A549 (cell line): ENCODE measurements around the gene NFYC. TPM values are rescaled to one million over a fixed set of nuclear protein-coding genes. Genes with fewer than 3 reads are reported as not detected.

ENCODE experiments used
- ATAC-seq, 2 experiments: fragments of 200-7000 bp in 1 of 2; fragments of >200 bp in 1 of 2; cut with Nextera tagmentation in 1 of 2; cut with Tn5 transposase in 1 of 2; 3 replicates each; pipeline versions ENCODE4 v1.8.0 to v1.9.1; 2018 to 2020; ENCODE audit warnings: mild to moderate bottlenecking in 1 of 2, moderate library complexity in 1 of 2
- CTCF ChIA-PET: fragments of 300-600 bp; sonication (Branson Sonifier 250); formaldehyde crosslinking; extraction: SDS; loops from one replicate; lab custom pipeline; 2021; ENCODE audit warnings: antibody characterized with exemption, inconsistent platforms; lab: Yijun Ruan, JAX
- POLR2A ChIA-PET: fragments of 350-600 bp; formaldehyde crosslinking; extraction: SDS; loops from one replicate; lab custom pipeline; 2021; ENCODE audit warnings: antibody characterized with exemption, inconsistent platforms; lab: Yijun Ruan, JAX
- DNase-seq, 2 experiments: peaks; one replicate each; pipeline versions ENCODE4 v3.0.0 to v3.0.0-alpha.2; 2011 to 2016; ENCODE audit warnings: low read depth in 1 of 2, low spot score in 1 of 2
- FAIRE-seq: peaks from 2 replicates; lab custom pipeline; 2011; peaks lifted over from hg19 to GRCh38; lab: Jason Lieb, UNC
- H3K27ac ChIP-seq, 2 experiments: fragments of >200 bp; sonication (Bioruptor Twin); formaldehyde crosslinking; 3 replicates each; pipeline ENCODE4 v1.5.1; 2016 to 2017
- H3K4me1 ChIP-seq: fragments of >200 bp; sonication (Bioruptor Twin); formaldehyde crosslinking; 3 replicates; pipeline ENCODE4 v1.6.1; 2016
- H3K4me2 ChIP-seq: fragments of >200 bp; sonication (Bioruptor Twin); formaldehyde crosslinking; 3 replicates; pipeline ENCODE4 v1.6.1; 2016
- H3K4me3 ChIP-seq: fragments of >200 bp; sonication (Bioruptor Twin); formaldehyde crosslinking; 3 replicates; pipeline ENCODE4 v1.5.1; 2016
- H3K9me3 ChIP-seq: fragments of >200 bp; sonication (Bioruptor Twin); formaldehyde crosslinking; 3 replicates; pipeline ENCODE4 v1.6.1; 2016
- CHD2 ChIP-seq: fragments of 150-350 bp; IDR thresholded peaks from 2 replicates; pipeline ENCODE4 v1.6.1; 2014; ENCODE audit warnings: low read length; ENCODE audit not compliant: partially characterized antibody
- EHF ChIP-seq: fragments of 250-450 bp; sonication (Bioruptor Pico); IDR thresholded peaks from 2 replicates; pipeline ENCODE4 v1.5.0; 2020; ENCODE audit warnings: mild to moderate bottlenecking
- EHMT2 ChIP-seq: fragments of 200-600 bp; sonication (generic); IDR thresholded peaks from 2 replicates; pipeline ENCODE4 v1.6.1; 2016; ENCODE audit warnings: antibody characterized with exemption, low read depth, mild to moderate bottlenecking, moderate library complexity
- HEYL ChIP-seq: fragments of 250-450 bp; sonication (Bioruptor Pico); IDR thresholded peaks from 2 replicates; pipeline ENCODE4 v1.8.0; 2021; ENCODE audit warnings: mild to moderate bottlenecking, moderate library complexity
- HOXB5 ChIP-seq: fragments of 250-450 bp; sonication (Bioruptor Pico); IDR thresholded peaks from 2 replicates; pipeline ENCODE4 v1.5.0; 2020; ENCODE audit warnings: mild to moderate bottlenecking, moderate library complexity
- JUNB ChIP-seq: fragments of >200 bp; sonication (Bioruptor Twin); formaldehyde crosslinking; IDR thresholded peaks from 2 replicates; pipeline ENCODE4 v1.6.1; 2016
- MAFK ChIP-seq: fragments of 450-650 bp; IDR thresholded peaks from 2 replicates; pipeline ENCODE4 v1.6.1; 2014; ENCODE audit not compliant: partially characterized antibody
- MYC ChIP-seq: IDR thresholded peaks from 2 replicates; pipeline ENCODE4 v1.6.1; 2012; ENCODE audit warnings: mild to moderate bottlenecking, inconsistent platforms, low read length, improper control_type of control experiment, borderline replicate concordance
- POLR2AphosphoS2 ChIP-seq: conservative IDR thresholded peaks from 2 replicates; pipeline ENCODE4 v1.6.1; 2012; ENCODE audit warnings: low read length, improper control_type of control experiment, inconsistent platforms
- RAD21 ChIP-seq, 2 experiments: fragments of >200 bp in 1 of 2; sonication (Bioruptor Twin) in 1 of 2; formaldehyde crosslinking in 1 of 2; IDR thresholded peaks in 1 of 2; conservative IDR thresholded peaks in 1 of 2; 2 replicates in 1 of 2; 3 replicates in 1 of 2; pipeline ENCODE4 v1.6.1; 2012 to 2018; ENCODE audit warnings: inconsistent platforms in 1 of 2
- RARB ChIP-seq: fragments of 250-450 bp; sonication (Bioruptor Pico); IDR thresholded peaks from 2 replicates; pipeline ENCODE4 v1.8.0; 2021; ENCODE audit warnings: mild to moderate bottlenecking, moderate library complexity
- SREBF2 ChIP-seq: fragments of 450-650 bp; IDR thresholded peaks from 2 replicates; pipeline ENCODE4 v1.6.1; 2014; ENCODE audit warnings: mild to moderate bottlenecking, moderate library complexity
- USF2 ChIP-seq: fragments of 450-650 bp; IDR thresholded peaks from 2 replicates; pipeline ENCODE4 v1.6.1; 2014; ENCODE audit warnings: antibody characterized with exemption
- ZC3H11A ChIP-seq: fragments of 450-650 bp; IDR thresholded peaks from 2 replicates; pipeline ENCODE4 v1.6.1; 2014; ENCODE audit warnings: antibody characterized with exemption, mild to moderate bottlenecking
- ZNF302 ChIP-seq: fragments of 250-450 bp; sonication (Bioruptor Pico); IDR thresholded peaks from 2 replicates; pipeline ENCODE4 v1.9.0; 2021; ENCODE audit warnings: inconsistent platforms, mild to moderate bottlenecking, moderate library complexity
- ZSCAN20 ChIP-seq: fragments of 250-450 bp; sonication (Bioruptor Pico); IDR thresholded peaks from 2 replicates; pipeline ENCODE4 v1.8.0; 2022; ENCODE audit warnings: mild to moderate bottlenecking, moderate library complexity
- WGBS: methylation state at CpG from one replicate; pipeline ENCODE4 v1.1.6; 2017; ENCODE audit errors: missing lambda C conversion rate; 5-methylcytosine and 5-hydroxymethylcytosine counted together
- polyA plus RNA-seq, 4 experiments: library from polyadenylated mRNA; depleted of rRNA in 3 of 4; stranded (reverse); fragments of >200 nt; fragmentation: RNase III in 1 of 4; extraction: RNeasy Plus Mini Kit Qiagen cat#74134 plus additional on column Dnase treatment in 1 of 4; gene quantifications; 2 replicates in 3 of 4; 3 replicates in 1 of 4; pipeline ENCODE4 v1.2.3, GENCODE V29; 2011 to 2017
- TF ChIP-seq, protein P1 (sequence below): fragments of >200 bp; sonication (Bioruptor Twin); formaldehyde crosslinking; IDR thresholded peaks from 3 replicates; pipeline ENCODE4 v1.6.1; 2016
- TF ChIP-seq, protein P2 (sequence below): fragments of 250-450 bp; sonication (Bioruptor Pico); IDR thresholded peaks from 2 replicates; pipeline ENCODE4 v1.5.0; 2020; ENCODE audit warnings: low read depth, mild to moderate bottlenecking, moderate library complexity

Gene NFYC
- polyA plus RNA-seq, 2 of the 4 experiments (the other 2 are of a cell fraction): 35.1 to 43.4 TPM

DNA sequence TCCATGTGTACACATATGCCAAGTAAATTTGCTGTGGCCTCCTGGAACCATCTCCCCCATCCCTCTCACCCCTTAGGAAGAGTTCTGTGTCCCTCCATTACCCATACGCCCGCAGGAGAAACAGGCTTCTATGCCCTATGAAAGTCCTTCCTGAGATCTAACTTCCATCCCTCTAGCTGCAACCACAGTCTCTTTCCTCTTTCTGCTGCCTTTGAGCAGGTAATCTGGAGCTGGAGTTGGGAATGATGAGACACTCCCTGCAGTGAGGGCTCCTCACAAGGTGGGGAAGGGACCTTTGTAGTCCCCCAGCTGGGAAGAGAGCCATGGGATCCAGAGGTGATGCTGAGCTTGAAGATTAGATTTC is 90.1 kb downstream of the NFYC start:
- no peaks in the 10 kb centered on the region for H3K4me1 ChIP-seq
- FAIRE-seq: no peak
- H3K4me2 ChIP-seq: no peak overlapping the region
- H3K4me3 ChIP-seq: no peak overlapping the region
- ATAC-seq: no peak
- H3K9me3 ChIP-seq: peaks cover 10% of the 10 kb centered on the region
- WGBS: 94% methylated on average over 2 of the region's 2 CpGs
- no peak for DNase-seq
- TF ChIP-seq USF2: no peak
- ChIA-PET POLR2A (no interaction called here), CTCF (interaction anchor here (1.1 kb wide), 1 partner anchor 69 kb away, joined by 3 read pairs; no protein-coding TSS in a partner anchor)
- no peak overlapping the region for H3K27ac ChIP-seq

DNA sequence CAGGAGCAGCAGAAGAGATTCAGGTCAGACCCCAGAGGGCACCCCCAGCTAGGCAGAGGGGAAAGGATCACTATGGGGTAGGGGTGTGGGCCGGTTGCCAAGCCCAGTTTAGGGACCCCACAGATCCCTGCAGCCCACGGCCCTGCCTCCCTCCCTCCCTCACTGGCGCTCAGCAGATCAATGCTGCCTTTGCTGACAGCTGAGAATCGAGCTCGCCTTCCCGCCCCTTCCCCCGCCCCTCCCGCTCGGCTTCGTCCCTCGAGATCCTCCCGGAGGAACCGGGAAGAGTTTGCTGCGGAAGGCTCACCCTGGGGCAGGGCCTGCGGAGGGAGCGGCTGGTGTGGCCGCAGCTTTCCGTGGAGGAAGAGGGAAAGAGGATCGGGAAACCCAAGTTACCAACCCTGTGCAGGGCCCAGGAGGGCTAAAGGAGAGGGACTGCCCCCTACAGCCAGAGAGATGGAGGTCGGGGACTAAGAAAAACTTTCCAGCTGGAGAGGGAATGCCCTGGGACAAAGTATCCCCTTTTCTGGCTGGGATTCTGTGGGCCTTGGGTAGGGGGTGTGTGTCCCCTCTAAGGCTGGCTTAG is 91.0 kb downstream of the NFYC start:
- ChIA-PET POLR2A (no interaction called here), CTCF (interaction anchor here (0.7 to 1.1 kb wide), 3 partner anchors 9 to 31 kb away, joined by 3 to 7 read pairs (median 3); no protein-coding TSS in a partner anchor)
- 38% methylated on average over 2 of the region's 20 CpGs for WGBS
- H3K4me2 ChIP-seq: no peak overlapping the region
- no peak for DNase-seq
- peak; percentile 11 to 41; a peak in 3 of 6 replicates for ATAC-seq
- TF ChIP-seq HEYL (CRISPR knock-in tag): no peak
- peaks cover 3% of the 10 kb centered on the region; the same call in 2 of the 3 replicates for H3K9me3 ChIP-seq
- H3K27ac ChIP-seq: no peak overlapping the region
- no peaks in the 10 kb centered on the region for H3K4me1 ChIP-seq
- no peak for FAIRE-seq
- H3K4me3 ChIP-seq: no peak overlapping the region

- WGBS: 90% methylated on average over 15 of the region's 73 CpGs
- peak within 1 kb of the TSS; percentile 93 for H3K4me2 ChIP-seq
- DNase-seq: no peak
- FAIRE-seq: no peak
- peak within 1 kb of the TSS; percentile 59 to 88; a peak in 4 of 6 replicates for H3K27ac ChIP-seq
- POLR2A ChIA-PET: no interaction called here
- H3K4me1 ChIP-seq: no peaks in the 10 kb centered on the region
- CTCF ChIA-PET: interaction anchor here (0.7 to 1.1 kb wide), 3 partner anchors 8 to 30 kb away, joined by 3 to 7 read pairs (median 3); no protein-coding TSS in a partner anchor
- peak within 1 kb of the TSS; percentile 53 for H3K4me3 ChIP-seq
- no peaks in the 10 kb centered on the region for H3K9me3 ChIP-seq
- ATAC-seq: peak in 1 of 2 experiments; percentile 35; a peak in 3 of 6 replicates
- TF ChIP-seq CHD2 (no peak), ZSCAN20 (no peak), ZNF302 (no peak), HOXB5 (CRISPR knock-in tag) (no peak), POLR2AphosphoS2 (no peak), ZC3H11A (no peak), EHF (no peak), MYC (no peak), JUNB (no peak), MAFK (no peak), RARB (no peak), EHMT2 (no peak), SREBF2 (no peak), USF2 (no peak), RAD21 (conservative IDR thresholded peaks at IDR 0.05 in 1 of 2, IDR thresholded peaks at IDR 0.05 in 1 of 2) (no peak)
- TF ChIP-seq, protein P1, sequence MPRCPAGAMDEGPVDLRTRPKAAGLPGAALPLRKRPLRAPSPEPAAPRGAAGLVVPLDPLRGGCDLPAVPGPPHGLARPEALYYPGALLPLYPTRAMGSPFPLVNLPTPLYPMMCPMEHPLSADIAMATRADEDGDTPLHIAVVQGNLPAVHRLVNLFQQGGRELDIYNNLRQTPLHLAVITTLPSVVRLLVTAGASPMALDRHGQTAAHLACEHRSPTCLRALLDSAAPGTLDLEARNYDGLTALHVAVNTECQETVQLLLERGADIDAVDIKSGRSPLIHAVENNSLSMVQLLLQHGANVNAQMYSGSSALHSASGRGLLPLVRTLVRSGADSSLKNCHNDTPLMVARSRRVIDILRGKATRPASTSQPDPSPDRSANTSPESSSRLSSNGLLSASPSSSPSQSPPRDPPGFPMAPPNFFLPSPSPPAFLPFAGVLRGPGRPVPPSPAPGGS: no peak
- TF ChIP-seq, protein P2, sequence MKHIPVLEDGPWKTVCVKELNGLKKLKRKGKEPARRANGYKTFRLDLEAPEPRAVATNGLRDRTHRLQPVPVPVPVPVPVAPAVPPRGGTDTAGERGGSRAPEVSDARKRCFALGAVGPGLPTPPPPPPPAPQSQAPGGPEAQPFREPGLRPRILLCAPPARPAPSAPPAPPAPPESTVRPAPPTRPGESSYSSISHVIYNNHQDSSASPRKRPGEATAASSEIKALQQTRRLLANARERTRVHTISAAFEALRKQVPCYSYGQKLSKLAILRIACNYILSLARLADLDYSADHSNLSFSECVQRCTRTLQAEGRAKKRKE: no peak
Observed at GRCh38 chr1:40783001-40783905, 91.7 kb downstream of the NFYC start, which contains the start of gene KCNQ4. Gene KCNQ4 (plus strand): TSS chr1:40783787. CDS start chr1:40784094, 307 bp downstream.
